Naive thymus-derived CD4-positive, alpha-beta T cell (primary cell): ENCODE data around the gene TUT4. TPM values are rescaled to one million over a fixed set of nuclear protein-coding genes. Genes with fewer than 3 reads are reported as not detected.
A peak's percentile ranks its signal among the peaks of the same experiment; 100 is the strongest.

ENCODE experiments used
- ATAC-seq: fragments of 150-1000 bp; cut with Tn5 transposase; 2 replicates; pipeline ENCODE4 v1.10.0; 2021; ENCODE audit warnings: mild to moderate bottlenecking, moderate library complexity
- CTCF ChIA-PET: fragments of 350-600 bp; sonication (Branson Sonifier 250); formaldehyde crosslinking; loops from one replicate; lab custom pipeline; 2021; ENCODE audit warnings: antibody characterized with exemption; lab: Charles Lee
- POLR2A ChIA-PET: fragments of 350-600 bp; sonication (Branson Sonifier 250); formaldehyde crosslinking; loops from one replicate; lab custom pipeline; 2021; ENCODE audit warnings: antibody characterized with exemption, inconsistent platforms; lab: Charles Lee
- DNase-seq, 9 donors: peaks; one replicate each; pipeline versions ENCODE4 v3.0.0 to v3.0.0-alpha.2; 2020 to 2022; ENCODE audit warnings: mixed read lengths in 1 of 9
- H3K27ac ChIP-seq: one replicate; pipeline ENCODE4 v1.7.0; 2013; ENCODE audit warnings: mild to moderate bottlenecking, low read depth, low read length, moderate library complexity
- H3K27me3 ChIP-seq, 2 donors: one replicate each; pipeline ENCODE4 v1.7.0; 2013; ENCODE audit warnings: low read length in 2 of 2, mild to moderate bottlenecking in 2 of 2, moderate library complexity in 2 of 2; ENCODE audit not compliant: control insufficient read depth in 2 of 2, insufficient read depth in 2 of 2
- H3K36me3 ChIP-seq, 3 experiments: 1 replicate in 2 of 3; 2 replicates in 1 of 3; pipeline ENCODE4 v1.7.0; 2013; ENCODE audit warnings: low read length in 3 of 3, mild to moderate bottlenecking in 3 of 3, moderate library complexity in 1 of 3; ENCODE audit not compliant: insufficient read depth in 3 of 3, control insufficient read depth in 2 of 3
- H3K4me1 ChIP-seq, 2 donors: one replicate each; pipeline ENCODE4 v1.7.0; 2013; ENCODE audit warnings: low read length in 2 of 2, mild to moderate bottlenecking in 2 of 2, moderate library complexity in 1 of 2; ENCODE audit not compliant: control insufficient read depth in 2 of 2, insufficient read depth in 2 of 2
- H3K4me3 ChIP-seq: 2 replicates; pipeline ENCODE4 v1.7.0; 2013; ENCODE audit warnings: mild to moderate bottlenecking, low read length
- H3K9me3 ChIP-seq, 3 experiments: 1 replicate in 2 of 3; 2 replicates in 1 of 3; pipeline ENCODE4 v1.7.0; 2013; ENCODE audit warnings: low read length in 3 of 3; ENCODE audit not compliant: control insufficient read depth in 2 of 3
- H3K27ac Mint-ChIP-seq, 9 donors: one replicate each; pipeline ENCODE4 v1.8.0; 2020 to 2022; ENCODE audit warnings: mixed read lengths in 9 of 9, mild to moderate bottlenecking in 8 of 9, moderate library complexity in 5 of 9, inconsistent platforms in 2 of 9
- H3K27me3 Mint-ChIP-seq, 5 donors: one replicate each; pipeline ENCODE4 v1.8.0; 2021 to 2022; ENCODE audit warnings: mixed read lengths in 5 of 5, mild to moderate bottlenecking in 1 of 5
- H3K36me3 Mint-ChIP-seq, 5 donors: one replicate each; pipeline ENCODE4 v1.8.0; 2020 to 2022; ENCODE audit warnings: mixed read lengths in 5 of 5, mild to moderate bottlenecking in 3 of 5, inconsistent platforms in 1 of 5
- H3K4me1 Mint-ChIP-seq, 7 donors: one replicate each; pipeline ENCODE4 v1.8.0; 2020 to 2022; ENCODE audit warnings: mixed read lengths in 7 of 7, mild to moderate bottlenecking in 3 of 7, inconsistent platforms in 1 of 7
- H3K4me3 Mint-ChIP-seq, 10 donors: one replicate each; pipeline ENCODE4 v1.8.0; 2020 to 2022; ENCODE audit warnings: mild to moderate bottlenecking in 10 of 10, mixed read lengths in 10 of 10, moderate library complexity in 6 of 10, inconsistent platforms in 2 of 10
- H3K9me3 Mint-ChIP-seq, 11 donors: one replicate each; pipeline ENCODE4 v1.8.0; 2020 to 2022; ENCODE audit warnings: mixed read lengths in 11 of 11, mild to moderate bottlenecking in 4 of 11, inconsistent platforms in 1 of 11, moderate library complexity in 1 of 11
- intact Hi-C, 2 donors: fragments of 100-400 bp; cut with micrococcal nuclease; formaldehyde crosslinking; loops; one replicate each; pipeline ENCODE4 v1.15.1; 2023
- polyA plus RNA-seq, 2 donors: library from polyadenylated mRNA; unstranded; fragments of 300-500 nt; fragmentation: Illumina TruSeq; gene quantifications; one replicate each; pipeline ENCODE4 v1.2.3, GENCODE V29; 2021
- total RNA-seq, 6 experiments: library from RNA in 5 of 6; stranded (reverse) in 5 of 6; gene quantifications; 1 replicate in 5 of 6; 2 replicates in 1 of 6; pipeline ENCODE4 v1.2.3 and lab custom pipeline; 2021 to 2026

The TUT4 gene
- total and polyA plus RNA-seq, 7 experiments from 2014 or later, result 32.8 to 169 (median 127) TPM

- H3K36me3 Mint-ChIP-seq, result peaks cover 23 to 48% (median 41%) of the 10 kb centered on the region in 5 donors
- H3K27ac Mint-ChIP-seq, result peak overlapping the region in 4 of 9 donors; percentile 2 to 80 (median 66)
- Histone ChIP-seq H3K9me3 (no peaks in the 10 kb centered on the region), H3K4me1 (peaks cover 0 to 19% of the 10 kb centered on the region in 2 donors), H3K27me3 (no peaks in the 10 kb centered on the region), H3K36me3 (peaks cover 22 to 74% (median 45%) of the 10 kb centered on the region in 3 experiments), H3K27ac (no peak overlapping the region), H3K4me3 (no peak overlapping the region)
- ChIA-PET CTCF (interaction anchor here (0.6 kb wide), 1 partner anchor 44 kb away, joined by 3 read pairs; no protein-coding TSS in a partner anchor), POLR2A (interaction anchor here (1.9 to 4.4 kb wide), 2 partner anchors 10 to 12 kb away, joined by 5 to 31 read pairs; partner anchors contain the start of genes ORC1 and PRPF38A)
- H3K4me1 Mint-ChIP-seq, result peaks cover 15 to 54% (median 32%) of the 10 kb centered on the region in 7 donors
- DNase-seq (no peak), ATAC-seq (no peak)
- no peak overlapping the region for H3K4me3 Mint-ChIP-seq
- H3K9me3 Mint-ChIP-seq, result peaks cover 0 to 2% (median 0%) of the 10 kb centered on the region in 11 donors
- H3K27me3 Mint-ChIP-seq, result no peaks in the 10 kb centered on the region
- intact Hi-C loops, result no loop called here
Observed at GRCh38 chr1:52416811-52417210, 136.1 kb downstream of the TUT4 start.

GRCh38 chr1:52414942-52415341 is 137.9 kb downstream of the TUT4 start:
- no peak for ATAC-seq
- H3K4me3 Mint-ChIP-seq, result no peak overlapping the region
- intact Hi-C loops, result no loop called here

GRCh38 chr1:52413410-52413989 is 139.4 kb downstream of the TUT4 start:
- Histone ChIP-seq H3K4me1 (peaks cover 0 to 5% of the 10 kb centered on the region in 2 donors), H3K27ac (no peak overlapping the region), H3K36me3 (peaks cover 44 to 89% (median 63%) of the 10 kb centered on the region in 3 experiments), H3K4me3 (no peak overlapping the region), H3K27me3 (no peaks in the 10 kb centered on the region), H3K9me3 (no peaks in the 10 kb centered on the region)
- Mint-ChIP-seq H3K4me3 (no peak overlapping the region), H3K4me1 (peaks cover 8 to 36% (median 24%) of the 10 kb centered on the region in 7 donors), H3K27ac (peak overlapping the region in 1 of 9 donors; percentile 25), H3K9me3 (peaks cover 0 to 2% (median 0%) of the 10 kb centered on the region in 11 donors), H3K36me3 (peaks cover 34 to 62% (median 51%) of the 10 kb centered on the region in 5 donors), H3K27me3 (no peaks in the 10 kb centered on the region)
- intact Hi-C loops, result no loop called here
- POLR2A ChIA-PET, result interaction anchor here (1.3 to 2.3 kb wide), 3 partner anchors 9 to 224 kb away, joined by 4 to 11 read pairs (median 4); partner anchors contain the start of genes ORC1 and PRPF38A
- DNase-seq, result no peak
- CTCF ChIA-PET, result no interaction called here
- no peak for ATAC-seq

More at GRCh38 chr1:52414942-52415341, 137.9 kb downstream of the TUT4 start:
- no peaks in the 10 kb centered on the region for H3K27me3 Mint-ChIP-seq
- CTCF ChIA-PET, result no interaction called here
- peaks cover 0 to 17% of the 10 kb centered on the region in 2 donors for H3K4me1 ChIP-seq
- H3K36me3 ChIP-seq, result peaks cover 31 to 81% (median 59%) of the 10 kb centered on the region in 3 experiments
- H3K27ac Mint-ChIP-seq, result peak overlapping the region in 5 of 9 donors; percentile 0 to 57 (median 28)
- no peak overlapping the region for H3K27ac ChIP-seq
- no peak overlapping the region for H3K4me3 ChIP-seq
- peaks cover 0 to 2% (median 0%) of the 10 kb centered on the region in 11 donors for H3K9me3 Mint-ChIP-seq
- POLR2A ChIA-PET, result interaction anchor here (0.6 to 2.3 kb wide), 3 partner anchors 10 to 388 kb away, joined by 3 to 11 read pairs (median 3); partner anchors contain the start of genes ORC1 and PRPF38A
- no peaks in the 10 kb centered on the region for H3K9me3 ChIP-seq
- peaks cover 30 to 60% (median 50%) of the 10 kb centered on the region in 5 donors for H3K36me3 Mint-ChIP-seq
- H3K27me3 ChIP-seq, result no peaks in the 10 kb centered on the region
- DNase-seq, result no peak
- H3K4me1 Mint-ChIP-seq, result peaks cover 15 to 43% (median 29%) of the 10 kb centered on the region in 7 donors

- no peak for ATAC-seq
Observed at GRCh38 chr1:52404975-52405338, 147.9 kb downstream of the TUT4 start.

GRCh38 chr1:52404116-52404974 is 148.5 kb downstream of the TUT4 start, which contains the start of the genes ORC1 and PRPF38A:
Gene ORC1 (minus strand): TSS chr1:52404423. CDS start chr1:52402223, 2,200 bp downstream.
Gene PRPF38A (plus strand): TSS chr1:52404602. CDS start chr1:52404750, 148 bp downstream.
- POLR2A ChIA-PET, result interaction anchor here (0.7 to 5.0 kb wide), 17 partner anchors 9 to 527 kb away, joined by 3 to 68 read pairs (median 6); partner anchors contain the start of genes CC2D1B, GPX7 and TUT4
- Histone ChIP-seq H3K9me3 (no peaks in the 10 kb centered on the region), H3K27me3 (no peaks in the 10 kb centered on the region), H3K4me3 (peak within 1 kb of the TSS; percentile 83), H3K4me1 (peaks cover 10 to 16% of the 10 kb centered on the region in 2 donors), H3K27ac (peak within 1 kb of the TSS; percentile 92), H3K36me3 (peaks cover 11 to 25% (median 13%) of the 10 kb centered on the region in 3 experiments)
- peaks cover 11 to 66% (median 47%) of the 10 kb centered on the region in 7 donors for H3K4me1 Mint-ChIP-seq
- H3K4me3 Mint-ChIP-seq, result peak within 1 kb of the TSS; percentile 96 to 100 (median 99)
- intact Hi-C loops, result loop anchor here (1.0 to 10.0 kb wide), 18 partner anchors 20 to 1440 kb away; partner anchors contain the start of genes BTF3L4 (in 2 of the 2), CC2D1B (in 2 of the 2), TUT4 (in 2 of the 2) and CZIB (in 1 of the 2)
- CTCF ChIA-PET, result interaction anchor here (0.6 to 1.4 kb wide), 5 partner anchors 20 to 282 kb away, joined by 3 to 6 read pairs (median 3); no protein-coding TSS in a partner anchor
- peak; percentile 99 for ATAC-seq
- H3K27ac Mint-ChIP-seq, result peak within 1 kb of the TSS; percentile 95 to 100 (median 98)
- DNase-seq, result peak; percentile 89 to 97 (median 96)
- peaks cover 5 to 38% (median 22%) of the 10 kb centered on the region in 5 donors for H3K36me3 Mint-ChIP-seq
- peaks cover 0 to 3% (median 0%) of the 10 kb centered on the region in 11 donors for H3K9me3 Mint-ChIP-seq
- H3K27me3 Mint-ChIP-seq, result no peaks in the 10 kb centered on the region

More at GRCh38 chr1:52404975-52405338, 147.9 kb downstream of the TUT4 start:
- Mint-ChIP-seq H3K27me3 (no peaks in the 10 kb centered on the region), H3K36me3 (peaks cover 5 to 36% (median 22%) of the 10 kb centered on the region in 5 donors), H3K27ac (peak overlapping the region; percentile 95 to 100 (median 98)), H3K9me3 (peaks cover 0 to 3% (median 0%) of the 10 kb centered on the region in 11 donors), H3K4me3 (peak overlapping the region; percentile 96 to 100 (median 99)), H3K4me1 (peaks cover 11 to 62% (median 47%) of the 10 kb centered on the region in 7 donors)
- intact Hi-C loops, result loop anchor here (1.0 to 10.0 kb wide), 18 partner anchors 19 to 1440 kb away; partner anchors contain the start of genes BTF3L4 (in 2 of the 2), CC2D1B (in 2 of the 2), TUT4 (in 2 of the 2) and CZIB (in 1 of the 2)
- Histone ChIP-seq H3K27me3 (no peaks in the 10 kb centered on the region), H3K27ac (peak overlapping the region; percentile 92), H3K9me3 (no peaks in the 10 kb centered on the region), H3K4me1 (peaks cover 10 to 16% of the 10 kb centered on the region in 2 donors), H3K4me3 (peak overlapping the region; percentile 83), H3K36me3 (peaks cover 13 to 26% (median 15%) of the 10 kb centered on the region in 3 experiments)
- DNase-seq, result no peak
- POLR2A ChIA-PET, result interaction anchor here (0.6 to 5.0 kb wide), 14 partner anchors 9 to 527 kb away, joined by 3 to 68 read pairs (median 7); partner anchors contain the start of genes CC2D1B, GPX7 and TUT4
- CTCF ChIA-PET, result interaction anchor here (0.6 to 0.9 kb wide), 2 partner anchors 19 to 264 kb away, joined by 3 to 5 read pairs; no protein-coding TSS in a partner anchor
